SH-SY5Y (cell line): ENCODE data around the gene PRRC2A.

Experiments used
- GATA2 ChIP-seq: IDR thresholded peaks from 2 replicates; pipeline ENCODE4 v1.6.1; 2011; ENCODE audit warnings: mild to moderate bottlenecking, low read depth, low read length
- GATA3 ChIP-seq: IDR thresholded peaks from 2 replicates; pipeline ENCODE4 v1.6.1; 2011; ENCODE audit warnings: low read depth, mild to moderate bottlenecking, low read length, moderate library complexity

Gene PRRC2A

GRCh38 chr6:31579546-31580437, 40.7 kb upstream of the PRRC2A start:
- TF ChIP-seq GATA2 (no peak), GATA3 (no peak)

DNA sequence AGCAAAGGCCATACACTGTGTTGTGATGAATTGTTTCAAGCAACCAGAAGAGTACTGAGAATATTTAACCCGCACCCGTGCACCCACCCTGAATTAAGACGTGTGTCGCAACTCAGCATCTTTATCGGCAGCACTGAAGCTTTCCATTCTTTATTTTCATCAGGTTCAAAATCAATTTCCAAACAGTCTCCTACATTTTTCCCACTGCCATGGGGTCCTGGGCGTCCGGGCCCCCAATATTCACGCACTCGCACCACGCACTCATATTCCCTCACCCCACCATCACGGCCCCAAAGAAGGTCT, 40.1 kb upstream of the PRRC2A start:
- TF ChIP-seq GATA3 (no peak), GATA2 (no peak)

GRCh38 chr6:31580807-31581433, 39.6 kb upstream of the PRRC2A start:
- TF ChIP-seq GATA3 = no peak
- TF ChIP-seq GATA2 = no peak

DNA sequence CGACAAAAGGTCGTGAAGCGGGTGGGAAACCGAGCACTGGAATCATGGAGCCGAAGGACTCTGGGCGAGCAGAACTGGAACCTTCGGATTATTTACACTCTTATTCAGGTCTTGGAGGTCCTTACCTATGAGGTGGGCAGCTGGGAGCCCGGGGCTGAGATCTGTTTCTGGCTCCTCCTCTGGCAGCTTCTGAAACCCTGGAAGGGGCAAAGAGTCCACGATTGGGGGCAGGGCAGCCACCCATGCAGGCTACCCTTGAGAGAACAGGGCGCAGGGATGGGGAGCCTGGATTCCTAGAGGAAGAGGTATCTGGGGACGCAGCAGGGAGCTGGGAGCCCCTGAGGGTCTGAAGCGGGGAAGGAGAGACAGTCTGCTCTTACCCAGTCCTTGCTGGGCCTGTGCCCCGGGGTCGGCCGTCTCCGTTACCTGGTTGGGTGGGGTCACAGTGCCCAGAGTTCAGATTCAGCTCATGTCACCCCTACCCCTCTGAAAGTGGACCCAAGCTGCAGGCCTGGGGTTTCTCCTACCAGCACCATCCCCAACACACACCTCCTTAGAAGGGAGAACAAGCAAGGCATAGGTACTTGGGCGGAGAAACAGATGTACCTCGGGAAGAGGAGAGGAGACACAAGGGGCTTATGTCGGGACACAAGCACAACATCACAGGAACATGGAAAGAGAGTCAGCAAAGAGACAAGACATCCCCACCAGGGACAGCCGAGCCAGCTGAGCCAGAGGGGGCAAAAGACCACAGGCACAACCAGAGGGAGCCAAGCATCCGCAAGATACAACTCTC, 38.9 kb upstream of the PRRC2A start:
- TF ChIP-seq GATA3 = no peak
- TF ChIP-seq GATA2 = no peak

DNA sequence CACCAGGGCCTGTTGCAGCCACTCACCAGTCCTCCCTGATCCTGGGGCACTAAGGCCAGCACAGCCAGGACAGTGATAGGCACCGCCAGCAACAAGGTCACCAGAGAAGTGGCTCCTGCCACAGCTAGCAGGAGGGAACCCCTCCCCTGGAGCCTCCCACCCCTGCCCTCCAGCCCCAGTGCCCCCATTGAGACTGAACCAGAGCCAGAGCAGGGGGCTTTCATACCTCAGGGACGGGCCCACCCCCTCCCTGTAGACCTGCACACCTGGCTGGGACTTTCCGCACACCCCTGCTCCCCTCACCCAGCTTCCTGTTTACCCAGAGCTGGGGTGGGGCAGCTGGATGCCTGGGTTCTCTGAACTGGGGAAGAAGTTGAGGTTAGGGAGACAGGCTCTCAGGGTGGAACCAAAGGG, 38.3 kb upstream of the PRRC2A start, which contains the start of gene LTB:
LTB (minus strand) TSS at position 195 of the 414 bp plus-strand sequence; CDS start at position 188, 7 bp downstream.
- TF ChIP-seq GATA2 (no peak), GATA3 (no peak)

GRCh38 chr6:31585491-31585890, 35.0 kb upstream of the PRRC2A start:
- TF ChIP-seq GATA3 = no peak
- TF ChIP-seq GATA2 = no peak

GRCh38 chr6:31586008-31586407, 34.5 kb upstream of the PRRC2A start, which contains the start of gene LST1:
Gene LST1 (plus strand): TSS chr6:31586277. CDS start chr6:31587300, 1,023 bp downstream.
- no peak for TF ChIP-seq GATA3
- no peak for TF ChIP-seq GATA2

DNA sequence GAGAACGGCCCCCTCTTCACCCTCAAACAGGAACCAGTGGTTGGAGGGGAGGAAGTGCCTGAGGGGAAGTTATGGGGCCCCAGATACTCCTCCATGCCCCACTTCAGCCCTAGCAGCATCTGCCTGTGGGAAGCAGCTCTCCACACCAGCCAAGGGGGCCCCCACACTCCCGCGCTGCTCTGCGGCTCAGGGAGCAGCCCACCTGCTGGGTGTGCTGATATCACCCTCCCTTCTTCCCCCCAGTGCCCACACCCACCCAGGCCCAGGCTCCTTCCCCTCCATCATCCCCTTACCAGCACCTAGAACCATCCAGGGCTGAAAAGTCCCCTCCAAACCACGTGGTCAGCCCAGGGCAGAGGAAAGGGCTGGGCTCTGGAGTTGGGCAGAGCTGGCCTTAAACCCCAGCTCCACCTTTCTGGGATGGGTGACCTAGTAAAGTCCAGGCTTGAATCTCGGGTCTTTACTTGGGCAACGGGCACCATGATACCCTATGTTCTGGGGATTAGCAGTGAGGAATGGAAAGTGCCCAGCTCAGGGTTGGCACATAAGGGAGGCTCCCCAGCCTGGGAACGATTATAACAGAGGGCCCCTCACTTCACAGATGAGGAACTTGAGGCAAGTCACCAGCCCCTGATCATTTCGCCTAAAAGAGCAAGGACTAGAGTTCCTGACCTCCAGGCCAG, 33.8 kb upstream of the PRRC2A start:
- TF ChIP-seq GATA2 = no peak
- TF ChIP-seq GATA3 = no peak

DNA sequence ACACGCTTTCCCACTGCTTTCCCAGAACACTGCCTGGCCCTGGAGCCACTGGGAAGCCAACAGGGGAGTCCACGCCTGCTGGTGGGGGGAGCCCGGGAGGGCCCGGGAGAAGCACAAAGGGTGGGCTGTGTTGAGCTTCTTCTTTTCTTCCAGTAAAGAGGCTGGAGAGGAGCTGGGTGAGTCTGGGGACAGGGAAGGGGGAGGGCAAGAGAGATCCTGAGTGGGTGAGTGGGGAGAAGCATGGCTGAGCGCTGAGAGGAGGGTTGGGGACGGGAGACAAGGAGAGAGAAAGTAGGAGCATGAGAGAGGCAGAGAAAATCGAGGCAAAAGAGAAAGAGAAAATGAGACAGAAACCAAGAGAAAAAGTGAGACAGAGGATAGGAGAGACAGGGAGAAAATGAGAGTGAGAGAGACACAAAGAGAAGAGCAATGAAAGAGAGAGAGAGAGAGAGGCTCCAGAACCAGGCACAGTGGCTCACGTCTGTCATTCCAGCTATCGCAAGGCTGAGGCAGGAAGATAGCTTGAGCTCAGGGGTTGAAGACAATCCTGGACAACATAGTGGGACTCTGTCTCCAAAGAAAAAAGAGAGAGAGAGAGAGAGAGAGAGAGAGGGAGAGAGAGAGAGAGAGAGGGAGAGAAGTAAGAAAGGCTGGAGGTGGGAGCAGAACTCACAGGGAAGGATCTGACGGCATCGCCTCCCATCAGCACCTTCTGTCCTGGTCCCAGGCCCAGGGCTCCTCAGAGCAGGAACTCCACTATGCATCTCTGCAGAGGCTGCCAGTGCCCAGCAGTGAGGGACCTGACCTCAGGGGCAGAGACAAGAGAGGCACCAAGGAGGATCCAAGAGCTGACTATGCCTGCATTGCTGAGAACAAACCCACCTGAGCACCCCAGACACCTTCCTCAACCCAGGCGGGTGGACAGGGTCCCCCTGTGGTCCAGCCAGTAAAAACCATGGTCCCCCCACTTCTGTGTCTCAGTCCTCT, 32.4 kb upstream of the PRRC2A start:
- TF ChIP-seq GATA2 (no peak), GATA3 (no peak)

DNA sequence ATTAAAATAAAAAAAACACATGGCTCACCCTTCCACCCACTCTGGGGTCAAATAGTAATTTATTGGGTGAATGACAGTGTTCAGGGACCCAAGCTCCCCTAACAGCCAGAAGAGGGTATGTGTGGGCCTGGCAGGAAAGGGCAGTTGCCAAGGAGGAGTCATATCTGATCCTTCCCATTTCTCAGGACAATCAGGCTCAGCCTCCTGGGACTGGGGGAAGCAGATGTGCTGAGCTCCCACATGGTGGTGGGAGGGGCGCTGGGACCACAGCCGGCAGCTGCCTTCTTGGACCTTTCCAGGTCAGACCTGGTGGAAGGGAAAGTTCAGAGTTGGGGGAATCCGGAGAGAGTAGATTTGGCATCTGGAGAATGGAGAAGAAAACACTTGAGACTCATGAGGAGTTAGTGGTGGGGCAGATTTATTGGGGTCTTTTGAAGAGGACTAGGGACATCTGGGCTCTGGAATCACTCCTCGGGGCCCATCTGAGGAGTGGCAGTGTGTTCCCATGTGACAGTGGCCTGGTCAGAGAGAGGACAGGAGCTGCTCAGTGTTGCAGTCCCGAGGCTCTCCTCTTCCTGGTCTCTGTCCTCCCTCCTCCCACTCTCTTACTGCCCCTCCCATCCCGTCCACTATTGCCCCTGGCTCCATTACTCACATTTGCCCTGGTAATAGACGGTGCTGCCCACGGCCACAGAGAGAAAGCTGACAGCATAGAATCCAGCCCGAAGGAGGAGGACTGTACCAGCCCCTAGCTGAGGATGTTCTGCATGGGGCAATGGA, 31.5 kb upstream of the PRRC2A start:
- TF ChIP-seq GATA2 (no peak), GATA3 (no peak)

- TF ChIP-seq GATA2 = no peak
- no peak for TF ChIP-seq GATA3
Measured at GRCh38 chr6:31592396-31592771, 28.1 kb upstream of the PRRC2A start.

- no peak for TF ChIP-seq GATA3
- no peak for TF ChIP-seq GATA2
Measured at GRCh38 chr6:31597006-31597405, 23.5 kb upstream of the PRRC2A start.

- TF ChIP-seq GATA3 (no peak), GATA2 (no peak)
Measured at GRCh38 chr6:31607317-31607716, 13.2 kb upstream of the PRRC2A start.
